Measurements from ENCODE around the gene EHD3. TPM values are rescaled to one million over a fixed set of nuclear protein-coding genes. Genes with fewer than 3 reads are reported as not detected.

The EHD3 gene
- total and polyA plus RNA-seq, 2 of the 13 experiments (the other 11 are each of a cell fraction or from before 2014, with no cell fraction given), result 0.20 to 0.69 TPM

DNA sequence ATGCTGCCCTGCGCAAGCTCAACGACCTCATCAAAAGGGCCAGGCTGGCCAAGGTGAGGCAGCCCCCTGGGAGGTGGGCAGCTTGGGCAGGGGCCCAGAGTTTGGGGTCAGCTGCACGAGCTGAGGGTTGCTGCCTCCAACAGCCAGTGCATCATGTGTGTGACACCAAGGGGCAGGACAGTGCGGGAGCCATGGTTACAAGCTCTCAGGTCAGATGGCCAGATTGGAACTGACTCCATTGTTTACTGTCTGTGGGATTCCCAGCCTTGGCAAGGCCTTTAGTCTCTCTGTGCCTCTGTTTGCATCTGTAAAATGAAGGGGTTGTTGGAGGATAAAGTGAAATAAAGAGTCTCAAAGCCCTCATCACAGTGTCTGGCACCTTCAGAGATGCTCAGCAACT, 26.9 kb downstream of the EHD3 start (continued):
- no peak for TF ChIP-seq ZNF367 (CRISPR knock-in tag; IDR thresholded peaks at IDR 0.05; ENCODE audit: borderline replicate concordance)
- TF ChIP-seq KAT2B (IDR thresholded peaks at IDR 0.05; ENCODE audit: borderline replicate concordance, low read depth, low read length), result no peak

- H3K4me2 ChIP-seq (ENCODE audit: low read depth, low read length), result no peak overlapping the region
- H3K9ac ChIP-seq (ENCODE audit: insufficient read depth, low read depth, low read length), result no peak overlapping the region
- in situ Hi-C loops (cut with HindIII; ENCODE audit: extremely low pct_ligation_motif_present, low pct_unique_long_range_greater_than_20kb) (no loop called here), intact Hi-C loops (cut with micrococcal nuclease; ENCODE audit: unreplicated experiment) (no loop called here)
- peaks cover 0 to 1% of the 10 kb centered on the region in 2 experiments; a peak in 2 of 5 replicates for H3K27me3 ChIP-seq (ENCODE audit: control insufficient read depth in 1 of 2, insufficient read depth in 2 of 2, low read length in 2 of 2)
- H3K79me2 ChIP-seq (ENCODE audit: insufficient read depth, low read length), result no peaks in the 10 kb centered on the region
- H3K4me1 ChIP-seq (ENCODE audit: insufficient read depth, low read length), result no peaks in the 10 kb centered on the region
- CTCF ChIA-PET (ENCODE audit: low intra/inter-chr PET ratio, low total read pairs), result no interaction called here
- TF ChIP-seq ZNF446 (CRISPR knock-in tag; IDR thresholded peaks at IDR 0.05) (no peak), PTBP1 (IDR thresholded peaks at IDR 0.05; ENCODE audit: low read depth, low read length, poor library complexity, severe bottlenecking) (no peak), ZNF326 (CRISPR knock-in tag; IDR thresholded peaks at IDR 0.05; ENCODE audit: borderline replicate concordance) (no peak), ARID2 (CRISPR knock-in tag; IDR thresholded peaks at IDR 0.05; ENCODE audit: borderline replicate concordance) (no peak), EHMT2 (IDR thresholded peaks at IDR 0.05; ENCODE audit: borderline replicate concordance, low read depth, low read length) (no peak), ZNF790 (CRISPR knock-in tag; IDR thresholded peaks at IDR 0.05; ENCODE audit: borderline replicate concordance) (no peak), HOXA3 (CRISPR knock-in tag; IDR thresholded peaks at IDR 0.05) (no peak), ZNF737 (CRISPR knock-in tag; IDR thresholded peaks at IDR 0.05; ENCODE audit: borderline replicate concordance) (no peak), GABPB1 (CRISPR knock-in tag; IDR thresholded peaks at IDR 0.05) (no peak)
- no peak overlapping the region for H3K4me3 ChIP-seq (replicated peaks in 1 of 3; ENCODE audit: insufficient read depth in 1 of 3, low read depth in 2 of 3, low read length in 3 of 3)
- no peak overlapping the region for H2AFZ ChIP-seq (ENCODE audit: low read length)
- ATAC-seq (peak; percentile 63), FAIRE-seq (peak; percentile 32), DNase-seq (ENCODE audit: low spot score) (no peak)
- BruUV-seq (replicated peaks), result no TSS peak
- H3K9me3 ChIP-seq (ENCODE audit: low read length), result no peaks in the 10 kb centered on the region
- WGBS (ENCODE audit: low lambda C conversion rate), result 7% methylated on average over 3 of the region's 3 CpGs
- no peak overlapping the region for H3K27ac ChIP-seq (ENCODE audit: extremely low read length, insufficient read depth, low read length)
- POLR2A ChIA-PET, result no interaction called here
- no peaks in the 10 kb centered on the region for H3K36me3 ChIP-seq (replicated peaks in 1 of 2; ENCODE audit: control insufficient read depth in 1 of 2, insufficient read depth in 2 of 2, low read length in 2 of 2)
- H4K20me1 ChIP-seq (ENCODE audit: insufficient read depth, low read length), result no peaks in the 10 kb centered on the region
Measured at GRCh38 chr2:31263636-31264190, 29.8 kb downstream of the EHD3 start.

Data from HepG2 (cell line).